Astrocyte (in vitro differentiated cells and primary cell): ENCODE measurements around the gene NECTIN4.

Experiments used
- EZH2 ChIP-seq: IDR thresholded peaks from 2 replicates; pipeline ENCODE4 v1.6.1; 2012; ENCODE audit warnings: mild to moderate bottlenecking, low read length, inconsistent platforms; ENCODE audit not compliant: insufficient read depth
- TF ChIP-seq, protein P1 (sequence below): IDR thresholded peaks from 2 replicates; pipeline ENCODE4 v1.5.1; 2011; ENCODE audit warnings: low read depth, mild to moderate bottlenecking, inconsistent platforms, low read length, moderate library complexity; ENCODE audit not compliant: insufficient read depth

DNA sequence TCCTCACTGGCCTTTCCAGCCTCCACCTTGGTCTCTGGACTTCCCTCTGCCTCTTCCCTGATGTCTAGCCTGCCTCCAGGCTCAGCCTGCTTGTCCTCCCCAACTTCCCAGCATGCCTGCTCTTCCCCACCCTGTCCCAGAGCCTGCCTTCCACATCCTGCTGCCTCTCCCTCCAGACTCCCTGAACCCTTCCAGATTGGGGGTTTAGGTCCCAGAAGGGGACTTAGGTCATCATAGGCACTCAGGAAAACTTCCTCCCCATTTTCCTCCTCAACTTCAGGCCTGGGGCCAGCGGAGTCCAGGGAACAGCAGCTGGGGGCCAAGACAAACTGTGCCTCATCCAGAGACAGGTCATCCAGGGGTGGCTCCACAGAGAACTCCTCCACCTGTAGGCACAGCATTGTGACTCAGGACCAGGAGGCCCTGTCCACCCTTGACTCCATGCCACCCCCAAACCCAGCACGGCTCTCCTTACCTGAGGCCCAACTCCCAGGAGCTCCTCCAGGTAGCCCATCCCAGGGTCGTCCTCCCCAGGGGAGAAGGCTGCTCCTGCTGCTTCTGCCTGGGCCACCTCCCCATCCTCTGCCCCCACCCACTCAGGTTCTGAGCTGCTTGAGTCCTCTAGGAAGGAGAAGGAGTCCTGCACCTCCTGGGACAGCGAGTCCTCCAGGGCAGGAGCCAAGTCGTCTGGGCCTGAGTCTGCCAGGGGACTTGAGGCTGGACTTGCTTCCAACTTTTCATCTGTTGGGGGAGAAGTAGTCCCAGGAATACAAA is 40.2 kb downstream of the NECTIN4 start:
- TF ChIP-seq, protein P1, sequence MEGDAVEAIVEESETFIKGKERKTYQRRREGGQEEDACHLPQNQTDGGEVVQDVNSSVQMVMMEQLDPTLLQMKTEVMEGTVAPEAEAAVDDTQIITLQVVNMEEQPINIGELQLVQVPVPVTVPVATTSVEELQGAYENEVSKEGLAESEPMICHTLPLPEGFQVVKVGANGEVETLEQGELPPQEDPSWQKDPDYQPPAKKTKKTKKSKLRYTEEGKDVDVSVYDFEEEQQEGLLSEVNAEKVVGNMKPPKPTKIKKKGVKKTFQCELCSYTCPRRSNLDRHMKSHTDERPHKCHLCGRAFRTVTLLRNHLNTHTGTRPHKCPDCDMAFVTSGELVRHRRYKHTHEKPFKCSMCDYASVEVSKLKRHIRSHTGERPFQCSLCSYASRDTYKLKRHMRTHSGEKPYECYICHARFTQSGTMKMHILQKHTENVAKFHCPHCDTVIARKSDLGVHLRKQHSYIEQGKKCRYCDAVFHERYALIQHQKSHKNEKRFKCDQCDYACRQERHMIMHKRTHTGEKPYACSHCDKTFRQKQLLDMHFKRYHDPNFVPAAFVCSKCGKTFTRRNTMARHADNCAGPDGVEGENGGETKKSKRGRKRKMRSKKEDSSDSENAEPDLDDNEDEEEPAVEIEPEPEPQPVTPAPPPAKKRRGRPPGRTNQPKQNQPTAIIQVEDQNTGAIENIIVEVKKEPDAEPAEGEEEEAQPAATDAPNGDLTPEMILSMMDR = no peak
- TF ChIP-seq EZH2 = no peak
